ENCODE measurements around the gene RPL9. TPM values are rescaled to one million over a fixed set of nuclear protein-coding genes. Genes with fewer than 3 reads are reported as not detected.

Gene RPL9
- total and polyA plus RNA-seq, 2 of the 13 experiments (the other 11 are each of a cell fraction or from before 2014, with no cell fraction given): 993 to 2,148 TPM

- ChIA-PET CTCF (ENCODE audit: low intra/inter-chr PET ratio, low total read pairs) (no interaction called here), POLR2A (no interaction called here)
Measured at GRCh38 chr4:39480902-39481695, 22.4 kb upstream of the RPL9 start.

More at GRCh38 chr4:39480902-39481695, 22.4 kb upstream of the RPL9 start:
- Histone ChIP-seq H3K36me3 (replicated peaks in 1 of 2; ENCODE audit: control insufficient read depth in 1 of 2, insufficient read depth in 2 of 2, low read length in 2 of 2) (peaks cover 0 to 3% of the 10 kb centered on the region in 2 experiments; a peak in 2 of 5 replicates), H3K4me2 (ENCODE audit: low read depth, low read length) (no peak overlapping the region), H3K9ac (ENCODE audit: insufficient read depth, low read depth, low read length) (no peak overlapping the region), H3K27ac (ENCODE audit: extremely low read length, insufficient read depth, low read length) (no peak overlapping the region), H4K20me1 (ENCODE audit: insufficient read depth, low read length) (no peaks in the 10 kb centered on the region), H3K27me3 (ENCODE audit: control insufficient read depth in 1 of 2, insufficient read depth in 2 of 2, low read length in 2 of 2) (no peaks in the 10 kb centered on the region), H3K9me3 (ENCODE audit: low read length) (no peaks in the 10 kb centered on the region), H2AFZ (ENCODE audit: low read length) (no peak overlapping the region), H3K4me3 (replicated peaks in 1 of 3; ENCODE audit: insufficient read depth in 1 of 3, low read depth in 2 of 3, low read length in 3 of 3) (no peak overlapping the region), H3K79me2 (ENCODE audit: insufficient read depth, low read length) (no peaks in the 10 kb centered on the region), H3K4me1 (ENCODE audit: insufficient read depth, low read length) (peaks cover 7% of the 10 kb centered on the region)
- no peak for ATAC-seq
- 84% methylated on average over 20 of the region's 21 CpGs for WGBS (ENCODE audit: low lambda C conversion rate)
- no peak for TF ChIP-seq ZSCAN29 (CRISPR knock-in tag; conservative IDR thresholded peaks at IDR 0.05)
- no peak for TF ChIP-seq TIGD3 (CRISPR knock-in tag; IDR thresholded peaks at IDR 0.05; ENCODE audit: borderline replicate concordance)
- TF ChIP-seq MEF2D (CRISPR knock-in tag; IDR thresholded peaks at IDR 0.05): no peak
- TF ChIP-seq ZNF280B (CRISPR knock-in tag; IDR thresholded peaks at IDR 0.05; ENCODE audit: borderline replicate concordance): no peak
- TF ChIP-seq ZNF460 (CRISPR knock-in tag; IDR thresholded peaks at IDR 0.05; ENCODE audit: borderline replicate concordance): no peak
- TF ChIP-seq ETS1 (CRISPR knock-in tag; IDR thresholded peaks at IDR 0.05): no peak
- no peak for TF ChIP-seq MLXIP (CRISPR knock-in tag; IDR thresholded peaks at IDR 0.05; ENCODE audit: borderline replicate concordance)
- TF ChIP-seq SIX1 (CRISPR knock-in tag; IDR thresholded peaks at IDR 0.05; ENCODE audit: borderline replicate concordance): no peak
- no peak for FAIRE-seq
- intact Hi-C loops (cut with micrococcal nuclease; ENCODE audit: unreplicated experiment) (no loop called here), in situ Hi-C loops (cut with HindIII; ENCODE audit: extremely low pct_ligation_motif_present, low pct_unique_long_range_greater_than_20kb) (no loop called here)
- no peak for DNase-seq (ENCODE audit: low spot score)
- no TSS peak for BruUV-seq (replicated peaks)

Measured in HepG2 (cell line).